Measurements from ENCODE around the gene FJX1.

The FJX1 gene

GRCh38 chr11:35606206-35606605 is 12.1 kb upstream of the FJX1 start:
- no peak for DNase-seq (ENCODE audit: low read depth in 3 of 3)

DNA sequence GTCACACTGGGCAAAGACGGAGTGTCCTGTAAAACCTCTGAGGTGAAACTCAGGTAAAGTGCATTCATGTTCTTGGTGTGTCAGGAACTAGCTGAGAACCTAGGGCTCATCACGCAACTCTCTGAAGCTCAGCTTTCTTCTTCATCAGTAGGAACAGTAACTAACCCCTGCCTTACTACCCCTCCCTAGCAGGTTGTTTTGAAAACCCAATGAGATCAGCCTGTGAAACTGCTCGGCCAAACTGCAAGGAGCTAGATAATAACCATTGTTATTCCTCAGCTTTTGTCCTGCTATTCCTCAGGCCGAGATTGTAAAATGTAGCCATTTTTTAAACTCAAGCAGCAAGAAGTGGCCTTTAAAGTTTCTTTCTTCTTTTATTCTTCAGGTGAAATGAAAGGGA is 9.8 kb upstream of the FJX1 start:
- no peak for DNase-seq (ENCODE audit: low read depth in 3 of 3)

GRCh38 chr11:35609656-35610055 is 8.6 kb upstream of the FJX1 start:
- DNase-seq (ENCODE audit: low read depth in 3 of 3): no peak

GRCh38 chr11:35610631-35611030 is 7.6 kb upstream of the FJX1 start:
- DNase-seq (ENCODE audit: low read depth in 3 of 3): no peak

- no peak for DNase-seq (ENCODE audit: low read depth in 3 of 3)
These were observed 6.5 kb upstream of the FJX1 start for GRCh38 chr11:35611741-35612140.

- DNase-seq (ENCODE audit: low read depth in 3 of 3): no peak
These were observed 3.2 kb upstream of the FJX1 start for GRCh38 chr11:35614939-35615569.

GRCh38 chr11:35615921-35616900 is 2.0 kb upstream of the FJX1 start:
- DNase-seq (ENCODE audit: low read depth in 3 of 3): no peak

- no peak for DNase-seq (ENCODE audit: low read depth in 3 of 3)
These were observed 959 bp upstream of the FJX1 start for GRCh38 chr11:35617316-35617686.

GRCh38 chr11:35618497-35619115 is 346 bp downstream of the FJX1 start:
- DNase-seq (ENCODE audit: low read depth in 3 of 3): peak in 1 of 3 experiments; percentile 19

GRCh38 chr11:35619116-35619854 is 1.0 kb downstream of the FJX1 start:
- peak in 2 of 3 experiments; percentile 11 to 24 for DNase-seq (ENCODE audit: low read depth in 3 of 3)

DNA sequence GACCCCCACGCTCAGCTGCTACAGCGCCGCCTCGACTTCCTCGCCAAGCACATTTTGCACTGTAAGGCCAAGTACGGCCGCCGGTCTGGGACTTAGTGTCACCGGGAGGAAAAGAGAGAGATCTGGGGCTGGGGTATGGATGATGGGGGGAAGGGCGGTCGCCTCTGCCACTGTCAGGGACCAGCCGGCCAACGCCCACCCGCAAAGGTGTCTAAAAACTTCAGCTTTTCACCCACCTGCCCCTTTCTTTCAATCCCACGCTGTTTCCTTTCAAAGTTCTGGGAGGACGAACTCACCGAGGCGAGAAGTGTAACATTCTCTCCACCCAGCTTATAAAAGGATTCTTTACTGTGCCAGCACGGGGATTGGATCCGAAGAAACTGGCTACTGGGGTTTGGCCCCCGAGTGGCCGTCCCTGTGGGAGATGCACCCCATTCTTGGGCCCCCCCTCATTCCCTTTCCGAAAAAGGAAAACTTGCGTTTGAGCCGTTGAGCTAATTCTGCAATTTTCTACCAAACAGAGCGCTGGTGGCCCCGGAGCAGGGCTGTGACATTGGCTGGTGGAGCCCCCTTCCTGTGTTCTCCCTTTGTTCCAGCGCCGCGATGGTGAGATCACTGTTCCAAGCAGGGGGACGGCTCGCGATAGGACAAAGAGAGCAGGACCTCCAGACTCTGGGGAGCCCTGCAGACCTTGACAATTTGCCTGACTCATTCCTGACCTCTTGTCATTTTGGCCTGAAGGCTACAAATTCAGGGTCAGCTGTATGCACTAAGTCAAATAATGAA is 1.8 kb downstream of the FJX1 start:
- DNase-seq (ENCODE audit: low read depth in 3 of 3): no peak

DNA sequence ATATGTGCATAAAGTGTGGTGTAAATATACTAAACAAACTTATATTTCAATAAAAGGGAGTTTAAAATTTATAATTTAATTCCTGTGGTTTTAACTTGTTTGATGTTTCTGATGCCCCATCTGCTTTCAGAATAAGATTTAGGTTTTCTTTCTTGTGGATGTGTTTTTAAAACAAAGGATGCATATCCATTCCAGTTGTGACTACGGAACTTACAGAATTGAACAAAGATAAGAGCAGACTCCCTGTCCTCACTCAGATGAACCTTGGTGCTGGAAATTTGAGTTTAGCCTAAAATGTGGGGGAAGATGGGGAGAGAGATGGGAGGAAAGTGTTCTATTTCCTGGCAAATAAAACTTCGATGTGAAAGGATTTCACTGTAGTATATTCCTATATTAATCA is 2.5 kb downstream of the FJX1 start:
- no peak for DNase-seq (ENCODE audit: low read depth in 3 of 3)

GRCh38 chr11:35621620-35622019 is 3.4 kb downstream of the FJX1 start:
- DNase-seq (ENCODE audit: low read depth in 3 of 3): no peak

GRCh38 chr11:35622070-35622469 is 3.8 kb downstream of the FJX1 start:
- no peak for DNase-seq (ENCODE audit: low read depth in 3 of 3)

- no peak for DNase-seq (ENCODE audit: low read depth in 3 of 3)
These were observed 5.4 kb downstream of the FJX1 start for GRCh38 chr11:35623621-35624168.

GRCh38 chr11:35624316-35624715 is 6.1 kb downstream of the FJX1 start:
- no peak for DNase-seq (ENCODE audit: low read depth in 3 of 3)

- no peak for DNase-seq (ENCODE audit: low read depth in 3 of 3)
These were observed 6.5 kb downstream of the FJX1 start for GRCh38 chr11:35624781-35625180.

- no peak for DNase-seq (ENCODE audit: low read depth in 3 of 3)
These were observed 8.2 kb downstream of the FJX1 start for GRCh38 chr11:35626501-35626900.

DNA sequence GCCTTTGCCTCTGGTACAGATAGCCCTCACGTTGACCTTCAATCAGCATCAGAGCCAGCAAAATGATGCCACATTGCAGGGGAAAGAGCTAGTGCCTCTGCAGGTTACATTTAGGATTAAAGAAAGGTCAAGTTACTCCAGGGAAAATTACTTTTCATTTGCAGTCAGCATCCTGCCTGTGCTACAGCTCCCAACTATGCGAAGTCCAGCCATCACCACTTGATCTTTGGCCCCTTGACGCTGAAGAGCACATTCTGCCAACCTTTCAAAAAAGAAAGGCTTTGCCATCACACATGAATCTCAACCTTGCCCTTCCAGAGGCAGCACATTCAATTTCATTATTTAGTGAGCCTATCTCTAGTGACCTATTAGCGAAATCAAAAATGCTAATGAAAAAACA is 11.3 kb downstream of the FJX1 start:
- DNase-seq (ENCODE audit: low read depth in 3 of 3): no peak

DNA sequence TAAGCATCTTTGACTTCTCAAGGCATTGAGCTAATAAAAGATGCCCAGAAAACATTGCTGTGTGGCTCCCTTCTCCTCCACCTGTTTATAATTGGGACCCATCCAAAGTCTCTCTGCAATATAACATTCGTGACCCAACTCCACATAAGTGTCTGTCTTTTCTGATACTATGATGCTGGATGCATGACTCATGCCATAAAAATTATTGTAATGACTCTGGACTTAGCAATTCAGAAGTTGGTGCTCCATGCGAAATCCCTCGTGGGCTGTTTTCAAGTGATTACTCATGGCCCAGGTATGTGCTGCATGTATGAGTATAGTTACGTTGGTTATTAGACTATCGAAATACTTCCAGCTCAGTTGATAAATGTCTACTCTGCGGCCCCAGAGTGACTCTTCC is 11.7 kb downstream of the FJX1 start:
- no peak for DNase-seq (ENCODE audit: low read depth in 3 of 3)

- no peak for DNase-seq (ENCODE audit: low read depth in 3 of 3)
These were observed 13.6 kb downstream of the FJX1 start for GRCh38 chr11:35631891-35632290.
